ENCODE data around the gene THPO. TPM values are rescaled to one million over a fixed set of nuclear protein-coding genes. Genes with fewer than 3 reads are reported as not detected.

The THPO gene
- total and polyA plus RNA-seq, 4 donors: 0.17 to 0.31 (median 0.20) TPM

DNA sequence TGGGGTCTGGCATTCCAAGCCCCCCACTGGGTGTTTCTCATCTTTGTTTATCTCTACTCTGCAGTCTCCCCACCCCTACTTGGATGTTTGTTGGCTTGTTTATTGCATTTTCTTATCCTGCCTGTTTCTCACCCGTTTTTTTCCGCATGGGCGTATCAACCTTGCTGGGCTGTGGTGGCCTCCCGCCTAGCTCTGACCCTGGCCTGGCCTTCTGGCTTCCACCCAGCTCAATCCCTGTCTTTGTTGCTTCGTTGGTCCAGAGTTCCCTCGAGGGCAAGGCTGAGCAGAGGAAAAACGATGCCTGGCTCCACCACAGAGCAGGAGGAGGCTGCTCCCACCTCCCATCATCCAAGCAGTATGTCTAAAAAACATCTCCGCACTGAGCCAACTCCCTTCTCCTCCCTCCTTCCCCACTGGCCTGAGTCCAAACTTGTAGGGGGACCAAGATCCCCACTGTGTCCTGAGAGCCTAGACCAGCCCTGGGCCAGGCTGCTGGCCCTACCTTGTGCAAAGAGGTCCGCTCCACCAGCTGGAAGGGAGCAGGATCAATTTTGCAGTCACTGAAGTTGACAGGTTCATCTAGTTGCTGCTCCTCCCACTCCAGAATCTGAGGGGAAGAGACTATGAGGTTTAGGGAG, 26.4 kb downstream of the THPO start:
- Histone ChIP-seq H3K9ac (ENCODE audit: insufficient read depth in 1 of 2, low read length in 2 of 2) (no peak overlapping the region), H3K27ac (ENCODE audit: low read depth in 1 of 2, low read length in 1 of 2) (no peak overlapping the region), H3K9me3 (ENCODE audit: control insufficient read depth in 4 of 4, insufficient read depth in 3 of 4, low read length in 3 of 4) (no peaks in the 10 kb centered on the region), H3K36me3 (ENCODE audit: control insufficient read depth in 4 of 4, insufficient read depth in 4 of 4, low read length in 4 of 4) (peaks cover 0 to 12% (median 2%) of the 10 kb centered on the region in 4 donors), H3K27me3 (ENCODE audit: control insufficient read depth in 3 of 3, insufficient read depth in 3 of 3, low read length in 2 of 3) (no peaks in the 10 kb centered on the region), H3K4me1 (ENCODE audit: control insufficient read depth in 5 of 5, insufficient read depth in 5 of 5, low read length in 5 of 5) (peaks cover 0 to 29% (median 2%) of the 10 kb centered on the region in 5 donors), H3K4me3 (no peak overlapping the region)
- WGBS, 2 donors: 63 to 81% methylated on average over 9 of the region's 9 CpGs
- DNase-seq: no peak
- ATAC-seq (ENCODE audit: insufficient read depth, low FRiP score): no peak
- TF ChIP-seq, protein P1, sequence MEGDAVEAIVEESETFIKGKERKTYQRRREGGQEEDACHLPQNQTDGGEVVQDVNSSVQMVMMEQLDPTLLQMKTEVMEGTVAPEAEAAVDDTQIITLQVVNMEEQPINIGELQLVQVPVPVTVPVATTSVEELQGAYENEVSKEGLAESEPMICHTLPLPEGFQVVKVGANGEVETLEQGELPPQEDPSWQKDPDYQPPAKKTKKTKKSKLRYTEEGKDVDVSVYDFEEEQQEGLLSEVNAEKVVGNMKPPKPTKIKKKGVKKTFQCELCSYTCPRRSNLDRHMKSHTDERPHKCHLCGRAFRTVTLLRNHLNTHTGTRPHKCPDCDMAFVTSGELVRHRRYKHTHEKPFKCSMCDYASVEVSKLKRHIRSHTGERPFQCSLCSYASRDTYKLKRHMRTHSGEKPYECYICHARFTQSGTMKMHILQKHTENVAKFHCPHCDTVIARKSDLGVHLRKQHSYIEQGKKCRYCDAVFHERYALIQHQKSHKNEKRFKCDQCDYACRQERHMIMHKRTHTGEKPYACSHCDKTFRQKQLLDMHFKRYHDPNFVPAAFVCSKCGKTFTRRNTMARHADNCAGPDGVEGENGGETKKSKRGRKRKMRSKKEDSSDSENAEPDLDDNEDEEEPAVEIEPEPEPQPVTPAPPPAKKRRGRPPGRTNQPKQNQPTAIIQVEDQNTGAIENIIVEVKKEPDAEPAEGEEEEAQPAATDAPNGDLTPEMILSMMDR (IDR thresholded peaks at IDR 0.05; ENCODE audit: control extremely low read depth, extremely low read depth): no peak

DNA sequence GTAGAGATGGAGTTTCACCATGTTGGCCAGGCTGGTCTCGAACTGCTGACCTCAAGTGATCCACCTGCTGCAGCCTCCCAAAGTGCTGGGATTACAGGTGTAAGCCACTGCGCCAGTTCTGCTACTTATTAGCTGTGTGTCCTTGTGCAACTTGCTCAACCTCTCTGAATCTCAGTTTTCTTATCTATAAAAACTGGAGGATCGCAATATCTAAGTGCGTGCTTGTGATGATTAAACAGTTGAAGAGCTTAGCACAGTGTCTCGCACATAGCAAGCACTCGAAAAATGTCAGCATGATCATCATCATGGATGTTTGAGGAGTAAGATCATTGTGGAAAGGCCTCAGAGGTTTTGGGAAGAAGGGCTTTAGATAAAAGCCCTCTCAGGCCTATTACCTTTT, 27.4 kb downstream of the THPO start:
- whole genome bisulfite sequencing, 2 donors: 89 to 90% methylated on average over 6 of the region's 6 CpGs
- no peaks in the 10 kb centered on the region for H3K9me3 ChIP-seq (ENCODE audit: control insufficient read depth in 4 of 4, insufficient read depth in 3 of 4, low read length in 3 of 4)

DNA sequence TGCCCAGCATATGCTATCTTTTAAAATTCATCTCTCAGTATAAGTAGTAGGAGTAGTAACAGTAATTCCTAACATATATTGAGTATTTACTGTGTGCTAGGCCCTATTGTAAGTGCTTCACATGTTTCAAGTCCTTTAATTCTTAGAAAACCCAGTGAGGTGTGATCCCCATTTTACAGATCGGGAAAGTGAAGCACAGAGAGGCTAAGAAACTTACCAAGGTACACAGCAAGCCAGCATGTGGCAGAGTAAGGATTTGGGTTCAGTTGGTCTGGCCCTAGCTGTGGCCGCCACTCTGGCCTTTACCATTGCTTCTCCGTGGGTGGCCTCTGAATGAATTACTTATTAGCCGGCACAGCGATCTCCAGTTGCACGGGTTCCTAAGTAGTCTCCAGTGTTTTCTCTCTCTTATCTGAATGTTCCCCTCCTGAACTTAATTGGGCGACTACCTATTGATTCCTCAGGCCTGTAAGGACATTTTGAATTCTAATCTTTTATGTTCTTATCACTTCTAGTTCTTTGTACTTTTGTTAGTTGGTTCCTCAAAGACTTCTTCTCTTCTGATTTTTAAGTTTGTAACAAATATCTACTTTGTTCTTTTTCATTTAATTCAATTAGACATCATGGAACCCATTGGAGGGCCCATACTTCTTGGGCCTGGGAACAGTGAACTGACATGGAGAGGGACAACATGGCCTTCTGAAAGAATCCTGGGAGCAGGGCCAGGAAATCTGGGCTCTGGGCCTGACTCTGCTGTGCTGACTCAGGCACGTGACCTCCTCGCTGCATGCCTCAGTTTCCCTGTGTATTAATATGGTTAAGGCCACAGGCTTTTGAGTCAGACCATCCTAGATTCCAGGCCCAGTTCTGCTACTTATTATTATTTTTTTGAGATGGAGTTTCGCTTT, 28.2 kb downstream of the THPO start:
- Histone ChIP-seq H3K9ac (ENCODE audit: insufficient read depth in 1 of 2, low read length in 2 of 2) (no peak overlapping the region), H3K4me1 (ENCODE audit: control insufficient read depth in 5 of 5, insufficient read depth in 5 of 5, low read length in 5 of 5) (peaks cover 0 to 38% (median 6%) of the 10 kb centered on the region in 5 donors), H3K27ac (ENCODE audit: low read depth in 1 of 2, low read length in 1 of 2) (no peak overlapping the region), H3K4me3 (no peak overlapping the region), H3K27me3 (ENCODE audit: control insufficient read depth in 3 of 3, insufficient read depth in 3 of 3, low read length in 2 of 3) (no peaks in the 10 kb centered on the region), H3K9me3 (ENCODE audit: control insufficient read depth in 4 of 4, insufficient read depth in 3 of 4, low read length in 3 of 4) (no peaks in the 10 kb centered on the region), H3K36me3 (ENCODE audit: control insufficient read depth in 4 of 4, insufficient read depth in 4 of 4, low read length in 4 of 4) (peaks cover 0 to 14% (median under 1%) of the 10 kb centered on the region in 4 donors)
- TF ChIP-seq, protein P1 (IDR thresholded peaks at IDR 0.05; ENCODE audit: control extremely low read depth, extremely low read depth): no peak
- DNase-seq (no peak), ATAC-seq (ENCODE audit: insufficient read depth, low FRiP score) (no peak)
- 91 to 93% methylated on average over 10 of the region's 10 CpGs for WGBS, 2 donors

More for the DNA sequence above, 27.4 kb downstream of the THPO start:
- Histone ChIP-seq H3K36me3 (ENCODE audit: control insufficient read depth in 4 of 4, insufficient read depth in 4 of 4, low read length in 4 of 4) (peaks cover 0 to 14% (median 2%) of the 10 kb centered on the region in 4 donors), H3K9ac (ENCODE audit: insufficient read depth in 1 of 2, low read length in 2 of 2) (no peak overlapping the region), H3K27me3 (ENCODE audit: control insufficient read depth in 3 of 3, insufficient read depth in 3 of 3, low read length in 2 of 3) (no peaks in the 10 kb centered on the region), H3K4me3 (no peak overlapping the region), H3K4me1 (ENCODE audit: control insufficient read depth in 5 of 5, insufficient read depth in 5 of 5, low read length in 5 of 5) (peaks cover 0 to 32% (median 4%) of the 10 kb centered on the region in 5 donors), H3K27ac (ENCODE audit: low read depth in 1 of 2, low read length in 1 of 2) (no peak overlapping the region)
- TF ChIP-seq, protein P1 (IDR thresholded peaks at IDR 0.05; ENCODE audit: control extremely low read depth, extremely low read depth): no peak
- no peak for ATAC-seq (ENCODE audit: insufficient read depth, low FRiP score)
- no peak for DNase-seq
